ENCODE measurements around the gene ZRANB3.
"Not testable (repeated sequence)": the region's sequence is repeated elsewhere in the genome, so short reads cannot be mapped to it uniquely, and the experiment has no call there.

Gene ZRANB3

DNA sequence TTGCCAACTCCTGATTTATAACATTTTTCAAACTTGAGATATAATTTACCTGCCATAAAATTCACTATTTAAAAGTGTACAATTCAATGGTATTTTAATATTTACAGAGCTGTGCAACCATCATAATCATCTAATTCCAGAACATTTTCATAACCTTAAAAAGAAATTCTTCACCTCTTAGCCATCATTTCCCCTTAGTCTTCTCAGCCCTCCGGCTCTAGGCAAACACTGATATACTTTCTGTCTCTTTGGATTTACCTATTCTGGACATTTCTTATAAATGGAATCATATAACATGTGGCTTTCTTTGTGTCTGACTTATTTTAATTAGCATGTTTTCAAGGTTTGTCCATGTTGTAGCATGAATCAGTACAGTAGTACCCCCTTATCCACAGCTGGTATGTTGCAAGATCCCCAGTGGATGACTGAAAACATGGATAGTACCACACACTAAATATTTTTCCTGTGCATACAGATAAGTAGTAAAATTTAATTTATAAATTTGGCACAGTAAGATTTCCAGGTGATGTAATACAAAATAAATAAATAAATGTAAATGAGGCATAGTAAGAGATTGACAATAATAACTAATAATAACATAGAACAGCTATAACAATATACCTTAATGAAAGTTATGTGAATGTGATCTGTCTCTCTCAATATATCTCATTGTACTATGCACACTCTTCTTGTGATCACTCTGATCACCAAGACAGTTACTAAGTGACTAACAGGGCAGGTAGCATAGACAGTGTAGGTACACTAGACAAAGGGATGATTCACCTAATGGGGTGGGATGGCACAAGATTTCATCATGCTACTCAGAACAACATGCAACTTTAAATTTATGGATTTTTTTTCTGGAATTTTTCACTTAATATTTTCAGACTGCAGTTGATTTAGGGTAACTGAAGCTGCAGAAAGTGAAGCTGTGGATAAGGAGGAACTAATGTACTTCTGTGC is 405.8 kb downstream of the ZRANB3 start:
- TF ChIP-seq, protein P1, sequence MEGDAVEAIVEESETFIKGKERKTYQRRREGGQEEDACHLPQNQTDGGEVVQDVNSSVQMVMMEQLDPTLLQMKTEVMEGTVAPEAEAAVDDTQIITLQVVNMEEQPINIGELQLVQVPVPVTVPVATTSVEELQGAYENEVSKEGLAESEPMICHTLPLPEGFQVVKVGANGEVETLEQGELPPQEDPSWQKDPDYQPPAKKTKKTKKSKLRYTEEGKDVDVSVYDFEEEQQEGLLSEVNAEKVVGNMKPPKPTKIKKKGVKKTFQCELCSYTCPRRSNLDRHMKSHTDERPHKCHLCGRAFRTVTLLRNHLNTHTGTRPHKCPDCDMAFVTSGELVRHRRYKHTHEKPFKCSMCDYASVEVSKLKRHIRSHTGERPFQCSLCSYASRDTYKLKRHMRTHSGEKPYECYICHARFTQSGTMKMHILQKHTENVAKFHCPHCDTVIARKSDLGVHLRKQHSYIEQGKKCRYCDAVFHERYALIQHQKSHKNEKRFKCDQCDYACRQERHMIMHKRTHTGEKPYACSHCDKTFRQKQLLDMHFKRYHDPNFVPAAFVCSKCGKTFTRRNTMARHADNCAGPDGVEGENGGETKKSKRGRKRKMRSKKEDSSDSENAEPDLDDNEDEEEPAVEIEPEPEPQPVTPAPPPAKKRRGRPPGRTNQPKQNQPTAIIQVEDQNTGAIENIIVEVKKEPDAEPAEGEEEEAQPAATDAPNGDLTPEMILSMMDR (IDR thresholded peaks at IDR 0.05) = no peak
- Histone ChIP-seq H3K27ac (no peak overlapping the region), H3K4me3 (ENCODE audit: low read depth in 1 of 2, low read length in 1 of 2) (no peak overlapping the region), H3K9me3 (no peaks in the 10 kb centered on the region), H3K4me1 (ENCODE audit: control insufficient read depth in 1 of 2, insufficient read depth in 1 of 2, low read depth in 1 of 2, low read length in 1 of 2) (no peaks in the 10 kb centered on the region), H3K27me3 (no peaks in the 10 kb centered on the region), H3K36me3 (peaks cover 73% of the 10 kb centered on the region)

- not testable (repeated sequence) for H3K27me3 ChIP-seq; H3K9me3 ChIP-seq; H3K4me3 ChIP-seq (ENCODE audit: low read depth in 1 of 2, low read length in 1 of 2); H3K27ac ChIP-seq; H3K4me1 ChIP-seq (ENCODE audit: control insufficient read depth in 1 of 2, insufficient read depth in 1 of 2, low read depth in 1 of 2, low read length in 1 of 2)
- H3K36me3 ChIP-seq = peaks cover 52% of the 10 kb centered on the region
Observed at GRCh38 chr2:135121658-135122039, 409.4 kb downstream of the ZRANB3 start.

DNA sequence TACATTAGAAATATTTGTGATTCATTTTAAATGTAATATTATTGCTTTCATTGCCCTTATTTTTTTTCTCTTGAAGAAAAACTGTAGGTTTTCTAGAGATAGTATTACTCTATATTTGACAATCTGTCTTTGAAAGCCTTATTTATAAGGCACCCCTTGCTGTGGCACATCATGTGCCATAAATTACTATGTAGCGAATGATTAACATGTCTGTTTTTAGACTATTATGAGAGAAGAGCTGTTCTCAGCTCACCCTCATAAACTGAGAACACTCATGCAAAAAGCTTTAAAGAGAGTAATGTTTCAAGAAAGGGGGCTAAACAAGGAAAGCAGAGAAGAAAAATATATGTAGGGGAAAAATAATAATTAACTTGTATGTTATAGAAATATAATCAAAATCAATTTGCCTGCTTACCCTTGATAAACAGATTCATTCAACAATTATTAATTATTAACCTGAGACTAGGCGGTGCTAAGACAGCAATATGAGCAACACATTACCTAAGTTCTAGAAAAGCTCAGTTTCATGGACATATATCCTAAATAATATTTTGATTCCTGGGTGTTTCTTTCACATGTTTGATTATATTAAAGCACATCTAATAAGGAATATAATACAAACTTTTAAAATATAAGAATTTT is 409.9 kb downstream of the ZRANB3 start:
- Histone ChIP-seq H3K27ac (no peak overlapping the region), H3K36me3 (peaks cover 46% of the 10 kb centered on the region), H3K9me3 (peaks cover 4% of the 10 kb centered on the region), H3K4me1 (ENCODE audit: control insufficient read depth in 1 of 2, insufficient read depth in 1 of 2, low read depth in 1 of 2, low read length in 1 of 2) (no peaks in the 10 kb centered on the region), H3K27me3 (no peaks in the 10 kb centered on the region), H3K4me3 (ENCODE audit: low read depth in 1 of 2, low read length in 1 of 2) (no peak overlapping the region)
- TF ChIP-seq, protein P1 (IDR thresholded peaks at IDR 0.05) = no peak

- TF ChIP-seq, protein P1 (IDR thresholded peaks at IDR 0.05) = no peak
- no peak overlapping the region for H3K4me3 ChIP-seq (ENCODE audit: low read depth in 1 of 2, low read length in 1 of 2)
- H3K4me1 ChIP-seq (ENCODE audit: control insufficient read depth in 1 of 2, insufficient read depth in 1 of 2, low read depth in 1 of 2, low read length in 1 of 2) = no peaks in the 10 kb centered on the region
- no peaks in the 10 kb centered on the region for H3K27me3 ChIP-seq
- H3K36me3 ChIP-seq = peaks cover 45% of the 10 kb centered on the region
- H3K9me3 ChIP-seq = peaks cover 4% of the 10 kb centered on the region
- no peak overlapping the region for H3K27ac ChIP-seq
Observed at GRCh38 chr2:135119582-135119981, 411.4 kb downstream of the ZRANB3 start.

DNA sequence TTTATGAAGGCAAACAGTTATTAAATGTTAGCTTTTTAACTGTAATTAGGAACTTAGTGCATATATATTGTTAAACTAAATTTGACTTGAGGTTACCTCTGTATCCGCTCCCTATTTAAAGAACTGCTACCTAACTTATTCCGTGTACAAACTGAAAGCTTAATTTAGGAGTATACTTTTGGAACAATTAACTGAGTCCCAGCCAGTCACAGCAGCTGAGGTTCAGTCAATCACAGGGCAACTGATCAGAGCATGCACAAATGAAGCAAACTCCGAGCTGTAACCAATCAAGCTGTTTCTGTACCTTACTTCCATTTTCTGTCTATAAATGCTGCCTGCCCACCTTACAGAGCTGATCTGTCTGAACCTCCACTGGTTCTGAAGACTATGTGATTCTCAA is 417.7 kb downstream of the ZRANB3 start:
- H3K4me1 ChIP-seq (ENCODE audit: control insufficient read depth in 1 of 2, insufficient read depth in 1 of 2, low read depth in 1 of 2, low read length in 1 of 2) = no peaks in the 10 kb centered on the region
- H3K36me3 ChIP-seq = peaks cover 43% of the 10 kb centered on the region
- TF ChIP-seq, protein P1 (IDR thresholded peaks at IDR 0.05) = no peak
- H3K4me3 ChIP-seq (ENCODE audit: low read depth in 1 of 2, low read length in 1 of 2) = no peak overlapping the region
- H3K27me3 ChIP-seq = no peaks in the 10 kb centered on the region
- no peak overlapping the region for H3K27ac ChIP-seq
- H3K9me3 ChIP-seq = peaks cover 4% of the 10 kb centered on the region

GRCh38 chr2:135105513-135106316 is 425.3 kb downstream of the ZRANB3 start:
- H3K9me3 ChIP-seq; H3K27me3 ChIP-seq; H3K27ac ChIP-seq; H3K4me3 ChIP-seq (ENCODE audit: low read depth in 1 of 2, low read length in 1 of 2); H3K4me1 ChIP-seq (ENCODE audit: control insufficient read depth in 1 of 2, insufficient read depth in 1 of 2, low read depth in 1 of 2, low read length in 1 of 2): not testable (repeated sequence)
- peaks cover 18% of the 10 kb centered on the region for H3K36me3 ChIP-seq
